CD4-positive, alpha-beta T cell treated with Interleukin-21 for 1 hour (primary cell): ENCODE measurements around the gene GPSM1.

ENCODE experiments used
- DNase-seq: peaks from one replicate; pipeline ENCODE4 v3.0.0-alpha.2; 2020

The GPSM1 gene

DNA sequence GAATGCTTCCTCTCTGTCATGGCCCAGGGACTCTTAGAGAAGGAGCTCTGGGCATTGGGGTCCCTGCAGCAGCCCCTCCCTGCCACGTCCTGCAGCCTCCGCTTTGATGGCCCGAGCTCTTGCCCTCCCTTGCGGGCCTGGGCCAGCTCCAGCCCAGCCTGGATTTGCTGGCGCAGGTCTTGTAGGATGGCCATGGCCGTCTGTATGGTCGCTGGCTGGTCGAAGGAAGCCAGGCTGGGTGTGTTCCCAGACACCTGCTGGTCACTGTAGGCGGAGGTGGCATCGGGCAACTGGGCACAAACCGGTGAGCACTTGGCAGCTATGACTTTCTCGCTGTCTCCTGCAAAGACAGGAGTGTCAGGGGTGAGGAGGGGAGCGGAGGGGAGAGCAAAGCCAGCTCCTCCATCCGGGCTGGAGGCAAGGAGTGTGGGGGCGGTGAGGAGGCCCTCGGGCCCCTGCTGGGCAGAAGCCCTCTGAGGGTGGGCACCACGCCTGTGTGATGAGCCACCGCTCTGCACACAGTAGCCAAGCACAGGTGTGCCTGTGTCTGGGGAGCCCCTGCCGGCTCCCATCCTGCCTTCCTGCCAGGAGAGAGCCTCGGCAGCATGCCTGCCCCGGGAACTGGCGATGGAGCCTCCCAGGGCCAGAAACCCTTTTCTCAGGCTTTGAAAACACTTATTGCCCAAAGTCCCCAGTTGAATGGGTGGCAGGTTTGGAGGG, 35.9 kb upstream of the GPSM1 start:
- no peak for DNase-seq

DNA sequence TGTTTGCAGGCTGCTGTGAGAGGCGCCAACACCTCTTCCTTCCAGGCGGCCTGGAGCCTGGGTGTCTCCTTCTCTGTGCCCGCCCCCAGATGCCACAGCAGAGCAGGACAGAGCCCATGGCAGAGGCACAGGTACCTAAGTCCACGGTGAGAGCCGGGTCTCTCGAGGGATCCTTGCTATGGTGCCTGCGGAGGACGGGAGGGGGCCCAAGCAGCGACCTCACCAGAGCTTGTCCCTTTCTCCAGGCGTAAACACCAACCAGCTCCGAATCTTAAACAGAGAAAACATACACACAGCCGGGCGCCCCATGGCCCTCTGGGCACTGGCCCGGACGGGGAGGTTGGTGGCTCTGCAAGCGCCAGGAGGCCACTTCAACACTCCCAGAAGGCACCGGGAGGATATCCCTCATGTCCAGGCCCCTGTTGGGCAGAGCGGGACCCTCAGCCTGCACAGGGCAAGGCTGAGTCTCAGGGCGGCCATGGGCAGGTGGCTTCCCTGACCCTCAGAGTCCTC, 35.3 kb upstream of the GPSM1 start:
- no peak for DNase-seq

- no peak for DNase-seq
These were observed 34.5 kb upstream of the GPSM1 start for GRCh38 chr9:136292591-136293448.

DNA sequence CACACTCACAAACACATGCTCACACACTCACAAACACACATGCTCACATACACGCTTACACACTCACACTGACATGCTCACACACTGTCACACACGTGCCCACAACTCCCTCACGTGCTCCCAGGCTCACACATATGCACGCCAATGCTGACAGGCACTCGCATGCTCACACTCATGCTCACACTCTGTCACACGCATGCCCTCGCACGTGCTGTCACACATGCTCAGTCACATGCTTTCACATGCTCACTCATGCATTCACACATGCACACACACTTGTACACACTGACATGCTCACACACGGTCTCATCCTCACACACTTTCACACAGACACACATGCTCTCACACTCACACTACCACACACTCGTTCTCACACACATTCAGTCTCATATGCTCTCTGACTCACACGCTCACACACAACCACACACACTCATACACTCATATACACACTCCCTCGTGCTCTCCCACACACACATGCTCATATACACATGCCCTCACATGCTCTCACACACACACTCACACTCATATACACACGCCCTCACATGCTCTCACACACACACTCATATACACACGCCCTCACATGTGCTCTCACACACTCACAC, 33.8 kb upstream of the GPSM1 start:
- no peak for DNase-seq

DNA sequence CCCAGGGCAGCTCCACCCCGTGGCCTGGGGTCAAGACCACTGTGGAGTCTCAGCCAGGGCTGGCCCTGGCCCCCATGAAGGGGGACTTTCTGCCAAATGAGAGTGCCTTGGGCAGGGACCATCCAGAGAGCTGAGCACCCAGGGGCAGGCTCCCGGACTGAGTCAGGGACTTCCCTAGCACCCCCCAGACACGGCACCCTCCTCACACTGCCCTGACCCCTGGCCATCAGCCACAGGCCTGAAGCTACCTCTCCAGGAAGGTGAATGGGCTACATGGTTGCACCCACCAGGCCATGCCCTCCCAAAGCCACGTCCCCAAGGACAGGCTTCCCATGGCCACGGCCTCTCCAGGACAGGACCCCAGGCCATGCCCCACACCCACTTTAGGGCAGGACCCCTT, 32.9 kb upstream of the GPSM1 start:
- no peak for DNase-seq

- DNase-seq, result no peak
These were observed 32.3 kb upstream of the GPSM1 start for GRCh38 chr9:136295055-136295454.

GRCh38 chr9:136295542-136296433, 31.6 kb upstream of the GPSM1 start:
- DNase-seq, result no peak

DNA sequence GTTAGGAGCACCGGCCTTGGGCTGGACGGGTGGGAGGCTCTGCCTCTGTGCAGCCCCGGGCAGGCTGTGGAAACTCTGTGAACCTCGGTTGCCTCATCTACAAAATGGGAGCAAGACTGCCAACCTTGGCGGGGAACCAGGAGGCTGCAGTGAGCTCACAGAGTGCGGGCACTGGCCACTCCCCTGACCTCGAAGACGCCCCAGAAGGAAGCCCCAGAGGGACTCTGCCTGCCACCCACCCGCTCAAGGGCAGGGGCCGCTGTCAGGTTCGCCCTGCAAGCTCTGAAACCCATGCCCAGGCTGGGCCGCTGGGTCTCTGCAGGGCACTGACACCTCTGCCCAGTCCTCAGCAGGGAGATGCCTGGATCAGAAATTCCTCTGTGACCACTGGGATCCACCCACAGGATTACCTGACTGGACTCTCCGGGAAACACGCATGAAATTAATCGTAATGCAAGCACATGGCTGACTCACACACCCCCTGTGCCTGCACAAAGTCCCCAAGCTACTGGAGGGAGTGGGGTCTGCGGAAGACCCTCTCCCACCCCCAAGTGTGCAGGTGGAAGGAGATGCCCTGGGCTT, 30.8 kb upstream of the GPSM1 start:
- no peak for DNase-seq

DNA sequence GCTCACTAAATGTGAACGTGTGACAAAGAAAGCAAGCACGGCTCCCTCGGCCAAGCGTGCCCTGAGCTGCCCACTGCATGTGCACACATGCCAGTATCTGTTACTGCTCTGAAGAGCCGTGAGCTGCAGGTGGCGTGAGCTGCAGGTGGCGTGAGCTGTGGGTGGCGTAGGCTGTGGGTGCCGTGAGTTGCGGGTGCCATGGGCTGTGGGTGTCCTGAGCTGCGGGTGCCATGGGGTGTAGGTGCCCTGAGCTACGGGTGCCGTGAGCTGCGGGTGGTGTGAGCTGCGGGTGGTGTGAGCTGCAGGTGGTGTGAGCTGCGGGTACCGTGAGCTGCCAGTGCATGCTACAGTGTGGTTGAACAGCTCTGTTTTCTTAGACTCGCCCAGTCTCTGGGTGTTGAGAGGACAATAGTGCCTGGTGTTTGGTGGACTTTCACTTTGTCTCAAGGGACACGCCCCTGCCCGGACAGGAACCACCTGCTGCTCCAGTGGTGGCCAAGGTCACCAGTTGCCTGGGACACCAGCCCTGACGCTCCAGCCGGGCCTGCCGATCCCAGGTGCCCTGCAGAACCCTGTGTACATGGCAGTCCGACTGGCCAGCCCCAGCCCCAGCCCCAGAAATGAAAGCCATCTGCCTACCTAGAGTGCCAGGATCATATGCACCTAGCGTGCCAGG, 30.2 kb upstream of the GPSM1 start:
- no peak for DNase-seq

GRCh38 chr9:136297766-136298735, 29.3 kb upstream of the GPSM1 start:
- DNase-seq, result no peak

- DNase-seq, result no peak
These were observed 28.2 kb upstream of the GPSM1 start for GRCh38 chr9:136299116-136299515.

DNA sequence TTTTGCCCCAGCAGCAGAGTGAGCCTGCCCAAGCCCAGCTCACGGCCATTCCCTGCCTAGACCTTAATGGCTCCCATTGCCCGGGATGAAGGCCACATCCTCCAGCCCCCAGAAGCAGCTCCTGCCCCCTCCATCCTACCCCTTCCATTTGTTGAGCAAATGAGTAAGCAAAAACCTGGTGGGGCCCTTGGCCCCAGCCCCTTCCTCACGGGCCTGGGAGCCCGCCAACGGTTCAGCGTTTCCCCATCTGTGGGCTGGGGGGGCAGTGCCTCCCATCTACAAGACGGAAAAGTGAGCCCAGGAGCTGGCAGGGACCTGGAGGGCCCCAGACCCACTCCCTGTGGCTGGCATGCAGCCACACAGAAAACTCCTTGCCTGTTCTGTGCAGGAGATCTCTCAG, 27.8 kb upstream of the GPSM1 start:
- DNase-seq, result no peak

- DNase-seq, result no peak
These were observed 27.3 kb upstream of the GPSM1 start for GRCh38 chr9:136300016-136300545.

GRCh38 chr9:136300866-136301265, 26.5 kb upstream of the GPSM1 start:
- DNase-seq, result no peak

DNA sequence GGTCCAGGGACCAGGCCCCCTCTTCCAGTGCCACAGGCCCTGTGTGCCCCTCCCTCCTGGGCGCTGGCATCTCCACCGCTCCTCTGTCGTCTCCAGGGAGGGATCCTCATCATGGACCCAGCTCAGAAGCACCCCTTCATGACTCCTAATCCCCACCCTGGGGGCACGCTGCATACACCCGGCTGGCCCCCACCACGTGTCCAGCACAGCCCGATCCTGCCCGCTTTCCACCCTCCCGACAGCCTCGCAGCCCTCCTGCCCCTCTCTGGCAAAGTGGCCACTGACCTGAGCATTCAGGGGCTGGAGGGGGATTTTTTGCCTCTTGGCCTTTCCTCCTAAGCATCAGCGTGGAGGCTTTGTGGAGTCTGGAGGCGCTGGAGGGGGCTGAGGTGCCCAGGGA, 24.8 kb upstream of the GPSM1 start:
- DNase-seq, result no peak

- no peak for DNase-seq
These were observed 24.1 kb upstream of the GPSM1 start for GRCh38 chr9:136303066-136303824.

GRCh38 chr9:136303825-136304416, 23.4 kb upstream of the GPSM1 start, which contains the start of gene CCDC187:
CCDC187 (minus strand) TSS chr9:136304094; CDS start chr9:136303830, 264 bp downstream.
- DNase-seq, result no peak

DNA sequence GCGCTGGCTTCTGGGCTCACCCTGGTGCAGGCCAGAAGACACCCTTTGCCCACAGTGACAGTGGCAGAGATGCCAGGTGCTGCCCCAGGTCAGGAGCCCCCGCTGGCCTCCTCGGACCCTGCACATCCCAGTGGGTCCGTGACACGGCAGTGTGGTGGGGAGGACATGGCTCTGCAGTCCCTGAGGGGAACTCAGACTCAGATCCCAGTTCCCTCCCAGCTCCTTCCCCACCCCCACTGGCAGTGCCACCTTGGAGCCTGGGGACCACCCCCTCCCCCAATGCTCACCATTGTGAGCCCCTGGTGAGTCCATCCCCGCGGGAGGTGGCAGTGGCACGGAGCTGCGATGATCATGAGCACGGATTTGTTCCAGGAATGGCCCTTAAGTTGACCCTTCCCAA, 22.9 kb upstream of the GPSM1 start:
- no peak for DNase-seq

GRCh38 chr9:136304981-136305380, 22.4 kb upstream of the GPSM1 start:
- DNase-seq, result no peak
